PFSK-1 (cell line): ENCODE results near the gene MINPP1.

Source experiments
- FOXP2 ChIP-seq: optimal IDR thresholded peaks from 2 replicates; pipeline ENCODE3; 2011; ENCODE audit warnings: borderline replicate concordance, control low read depth, inconsistent platforms; ENCODE audit not compliant: insufficient read depth; ENCODE audit errors: extremely low read length, extremely low read depth
- POLR2AphosphoS5 ChIP-seq: IDR thresholded peaks from 2 replicates; pipeline ENCODE4 v1.6.1; 2012; ENCODE audit warnings: low read depth, mild to moderate bottlenecking, control low read depth, low read length, moderate library complexity
- REST ChIP-seq, 2 experiments: IDR thresholded peaks; 2 replicates each; pipeline versions ENCODE4 v1.6.1 to v1.8.0; 2011 to 2012; ENCODE audit warnings: low read depth in 2 of 2, low read length in 2 of 2, control low read depth in 1 of 2, inconsistent platforms in 1 of 2, mild to moderate bottlenecking in 1 of 2, moderate library complexity in 1 of 2; ENCODE audit not compliant: insufficient read depth in 1 of 2
- SIN3A ChIP-seq: IDR thresholded peaks from 2 replicates; pipeline ENCODE4 v1.6.1; 2012; ENCODE audit warnings: mild to moderate bottlenecking, low read length, moderate library complexity, borderline replicate concordance; ENCODE audit not compliant: insufficient read depth
- TAF1 ChIP-seq: IDR thresholded peaks from 2 replicates; pipeline ENCODE4 v1.6.1; 2012; ENCODE audit warnings: low read length, control low read depth, borderline replicate concordance; ENCODE audit not compliant: insufficient read depth

MINPP1 gene

DNA sequence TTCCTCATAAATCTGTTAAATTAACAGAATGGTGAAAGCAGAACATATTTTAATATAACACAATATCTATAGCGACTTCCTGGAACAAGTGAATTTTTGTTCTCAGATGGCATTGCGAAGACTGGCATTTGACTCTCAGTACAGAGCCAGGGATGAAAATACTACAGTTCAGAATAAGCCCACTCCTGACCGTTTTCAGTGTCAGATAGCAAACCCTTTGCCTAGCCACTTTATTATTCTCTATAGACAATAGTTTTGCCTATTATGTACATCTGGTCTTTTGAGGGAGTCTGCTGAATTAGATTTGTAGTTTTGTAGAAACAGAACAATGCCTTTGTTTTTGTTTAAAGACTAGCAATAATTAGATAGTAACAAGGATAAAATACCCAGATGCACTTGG lies 2.3 kb downstream of the MINPP1 start:
- TF ChIP-seq POLR2AphosphoS5, result no peak
- TF ChIP-seq FOXP2, result no peak
- no peak for TF ChIP-seq TAF1
- no peak for TF ChIP-seq REST (IDR thresholded peaks at IDR 0.05; ENCODE audit: insufficient read depth in 1 of 2, low read depth in 2 of 2, low read length in 2 of 2)
- TF ChIP-seq SIN3A, result no peak

DNA sequence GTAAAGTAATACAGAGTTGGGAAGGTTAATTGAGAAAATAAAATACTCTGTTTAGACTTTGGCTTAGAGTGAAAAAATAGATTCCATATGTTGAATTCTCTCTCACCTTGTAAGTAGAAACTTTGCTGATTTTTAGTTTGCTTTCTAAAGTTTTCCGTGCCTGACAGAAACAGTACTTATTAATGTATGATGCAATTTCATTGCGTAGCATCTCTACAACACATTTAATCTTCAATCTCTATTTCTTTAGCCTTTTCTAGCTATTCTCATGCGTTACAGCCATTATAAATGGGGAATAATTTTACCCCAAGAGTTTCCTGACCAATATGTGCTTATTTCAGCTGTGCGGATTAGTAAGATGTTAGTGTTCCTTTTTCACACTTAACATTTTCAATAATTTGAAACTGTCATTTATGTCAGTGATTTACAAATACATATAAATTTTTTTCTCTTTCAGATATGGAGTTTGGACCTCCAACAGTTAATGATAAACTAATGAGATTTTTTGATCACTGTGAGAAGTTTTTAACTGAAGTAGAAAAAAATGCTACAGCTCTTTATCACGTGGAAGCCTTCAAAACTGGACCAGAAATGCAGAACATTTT lies 3.3 kb downstream of the MINPP1 start:
- TF ChIP-seq REST (IDR thresholded peaks at IDR 0.05; ENCODE audit: insufficient read depth in 1 of 2, low read depth in 2 of 2, low read length in 2 of 2) (no peak), POLR2AphosphoS5 (no peak), FOXP2 (no peak), SIN3A (no peak), TAF1 (no peak)

GRCh38 chr10:87508837-87509236 lies 4.1 kb downstream of the MINPP1 start:
- no peak for TF ChIP-seq TAF1
- no peak for TF ChIP-seq SIN3A
- no peak for TF ChIP-seq POLR2AphosphoS5
- TF ChIP-seq FOXP2, result no peak
- no peak for TF ChIP-seq REST (IDR thresholded peaks at IDR 0.05; ENCODE audit: insufficient read depth in 1 of 2, low read depth in 2 of 2, low read length in 2 of 2)

- no peak for TF ChIP-seq REST (IDR thresholded peaks at IDR 0.05; ENCODE audit: insufficient read depth in 1 of 2, low read depth in 2 of 2, low read length in 2 of 2)
- TF ChIP-seq FOXP2, result no peak
- no peak for TF ChIP-seq SIN3A
- no peak for TF ChIP-seq POLR2AphosphoS5
- TF ChIP-seq TAF1, result no peak
Observed at GRCh38 chr10:87510025-87510424, 5.3 kb downstream of the MINPP1 start.

- no peak for TF ChIP-seq FOXP2
- no peak for TF ChIP-seq SIN3A
- no peak for TF ChIP-seq REST (IDR thresholded peaks at IDR 0.05; ENCODE audit: insufficient read depth in 1 of 2, low read depth in 2 of 2, low read length in 2 of 2)
- no peak for TF ChIP-seq POLR2AphosphoS5
- no peak for TF ChIP-seq TAF1
Observed at GRCh38 chr10:87511526-87511925, 6.8 kb downstream of the MINPP1 start.
